BLaER1 (cell line): Measurements from ENCODE around the gene GSX2.
"Not testable (repeated sequence)": the region's sequence is repeated elsewhere in the genome, so short reads cannot be mapped to it uniquely, and the experiment has no call there.

Source experiments
- H3K27ac ChIP-seq: shearing (Covaris generic); formaldehyde crosslinking; 2 replicates; pipeline ENCODE4 v1.8.1; 2022
- H3K27me3 ChIP-seq: shearing (Covaris generic); formaldehyde crosslinking; 2 replicates; pipeline ENCODE4 v1.8.1; 2022
- H3K36me3 ChIP-seq: shearing (Covaris generic); formaldehyde crosslinking; 2 replicates; pipeline ENCODE4 v1.8.1; 2022
- H3K4me1 ChIP-seq: shearing (Covaris generic); formaldehyde crosslinking; 2 replicates; pipeline ENCODE4 v1.8.1; 2022
- H3K4me2 ChIP-seq: shearing (Covaris generic); formaldehyde crosslinking; 2 replicates; pipeline ENCODE4 v1.8.1; 2022
- H3K4me3 ChIP-seq: shearing (Covaris generic); formaldehyde crosslinking; 2 replicates; pipeline ENCODE4 v1.8.1; 2022
- H3K9ac ChIP-seq: shearing (Covaris generic); formaldehyde crosslinking; 2 replicates; pipeline ENCODE4 v1.8.1; 2022
- H3K9me3 ChIP-seq: shearing (Covaris generic); formaldehyde crosslinking; 2 replicates; pipeline ENCODE4 v1.8.1; 2022
- H4K20me1 ChIP-seq: shearing (Covaris generic); formaldehyde crosslinking; 2 replicates; pipeline ENCODE4 v1.8.1; 2022
- Cebpa-rat ChIP-seq: shearing (Covaris generic); IDR thresholded peaks from 2 replicates; pipeline ENCODE4 v1.8.1; 2022

GSX2 gene

DNA sequence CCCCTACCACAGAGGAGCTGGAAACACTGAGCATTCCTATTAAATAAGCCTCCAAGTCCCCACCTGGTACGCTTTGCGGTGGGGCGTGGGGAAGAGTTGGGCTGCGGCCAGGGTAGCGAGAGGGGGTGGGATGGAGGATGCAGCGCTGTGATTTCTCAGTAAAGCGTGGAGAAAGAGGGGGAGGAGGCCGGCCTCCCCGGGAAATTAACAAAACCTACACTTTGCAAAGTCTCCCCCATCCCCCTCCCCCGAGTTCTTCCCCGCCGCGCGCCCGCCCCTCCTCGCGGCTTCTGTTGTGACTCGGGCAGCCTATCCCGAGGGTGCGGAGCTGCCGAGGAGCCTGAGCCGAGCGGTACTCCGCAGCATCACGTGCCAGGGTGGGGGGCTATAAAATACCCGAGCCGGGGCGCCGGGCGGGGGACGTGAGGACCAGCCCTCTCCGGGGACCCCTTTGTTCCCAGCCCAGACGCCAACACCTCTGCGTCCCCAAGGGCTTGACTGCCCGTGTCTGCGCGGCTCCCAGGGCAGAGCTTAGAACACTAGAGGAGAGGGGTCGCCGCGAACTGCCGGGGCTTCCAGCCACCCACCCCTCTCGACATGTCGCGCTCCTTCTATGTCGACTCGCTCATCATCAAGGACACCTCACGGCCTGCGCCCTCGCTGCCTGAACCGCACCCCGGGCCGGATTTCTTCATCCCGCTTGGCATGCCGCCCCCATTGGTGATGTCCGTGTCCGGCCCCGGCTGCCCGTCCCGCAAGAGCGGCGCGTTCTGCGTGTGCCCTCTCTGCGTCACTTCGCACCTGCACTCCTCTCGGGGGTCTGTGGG lies at the start of gene GSX2:
GSX2 (plus strand) TSS at position 416 of the 827 bp plus-strand sequence; CDS start at position 598, 182 bp downstream.
- peaks cover 22% of the 10 kb centered on the region for H3K4me1 ChIP-seq
- H3K9ac ChIP-seq = no peak within 1 kb of the TSS
- H3K4me2 ChIP-seq = peak within 1 kb of the TSS; percentile 90

DNA sequence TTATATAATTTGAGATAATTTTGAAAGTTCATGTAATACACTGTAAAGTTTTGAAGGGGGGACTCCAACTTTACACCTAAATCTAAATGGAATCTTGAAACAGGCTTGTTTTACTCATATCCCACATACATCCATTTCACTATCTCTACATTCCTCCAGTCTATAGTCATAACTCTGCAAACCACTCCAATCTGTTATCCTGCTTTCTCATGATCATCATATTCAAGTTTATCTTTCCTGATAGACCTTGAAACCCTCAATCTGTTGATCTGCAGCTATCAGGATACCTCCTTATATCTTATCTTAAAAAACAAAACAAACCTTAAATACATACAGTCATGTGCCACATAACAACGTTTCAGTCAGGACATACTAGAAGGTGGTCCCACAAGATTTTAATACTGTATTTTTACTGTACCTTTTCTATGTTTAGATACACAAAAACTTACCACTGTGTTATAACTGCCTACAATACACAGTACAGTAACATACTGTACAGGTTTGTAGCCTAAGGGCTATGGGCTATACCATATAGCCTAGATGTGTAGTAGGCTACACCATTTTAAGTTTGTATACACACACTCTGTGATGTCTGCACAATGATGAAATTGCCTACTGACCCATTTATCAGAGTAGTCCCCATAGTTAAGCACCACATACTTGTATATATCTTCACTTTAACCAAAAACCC lies 49.6 kb upstream of the GSX2 start:
- H3K27me3 ChIP-seq = no peaks in the 10 kb centered on the region
- no peak overlapping the region for H3K4me2 ChIP-seq
- no peak overlapping the region for H3K4me3 ChIP-seq
- H3K9ac ChIP-seq = no peak overlapping the region
- no peaks in the 10 kb centered on the region for H3K4me1 ChIP-seq
- H3K9me3 ChIP-seq = peaks cover 12% of the 10 kb centered on the region
- TF ChIP-seq Cebpa-rat = no peak
- H4K20me1 ChIP-seq = peaks cover 61% of the 10 kb centered on the region
- H3K36me3 ChIP-seq = peaks cover 34% of the 10 kb centered on the region
- H3K27ac ChIP-seq = no peak overlapping the region

More for the DNA sequence above, at the start of gene GSX2:
- H3K4me3 ChIP-seq = peak within 1 kb of the TSS; percentile 60
- TF ChIP-seq Cebpa-rat = no peak
- peaks cover 36% of the 10 kb centered on the region for H4K20me1 ChIP-seq
- peaks cover 28% of the 10 kb centered on the region for H3K9me3 ChIP-seq
- H3K27ac ChIP-seq = no peak within 1 kb of the TSS
- H3K27me3 ChIP-seq = peaks cover 100% of the 10 kb centered on the region
- H3K36me3 ChIP-seq = no peaks in the 10 kb centered on the region

DNA sequence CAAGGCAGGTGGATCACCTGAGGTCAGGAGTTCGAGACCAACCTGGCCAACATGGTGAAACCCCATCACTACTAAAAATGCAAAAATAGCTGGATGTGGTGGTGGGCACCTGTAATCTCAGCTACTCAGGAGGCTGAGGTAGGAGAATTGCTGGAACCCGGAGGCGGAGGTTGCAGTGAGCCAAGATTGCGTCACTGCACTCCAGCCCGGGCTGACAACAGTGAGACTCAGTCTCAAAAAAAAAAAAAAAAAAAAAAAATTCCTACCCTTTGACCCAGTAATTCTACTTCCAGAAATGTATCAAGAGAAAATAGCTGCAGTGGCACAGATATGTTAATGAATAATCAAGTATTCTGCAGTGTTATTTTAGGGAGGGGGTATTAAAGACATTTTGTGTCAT lies 46.6 kb upstream of the GSX2 start:
- not testable (repeated sequence) for H3K4me2 ChIP-seq, H3K27ac ChIP-seq, H3K27me3 ChIP-seq, H3K9me3 ChIP-seq, H3K9ac ChIP-seq, H3K4me3 ChIP-seq
- Histone ChIP-seq H3K4me1 (peaks cover 22% of the 10 kb centered on the region), H4K20me1 (peaks cover 91% of the 10 kb centered on the region), H3K36me3 (peaks cover 29% of the 10 kb centered on the region)

DNA sequence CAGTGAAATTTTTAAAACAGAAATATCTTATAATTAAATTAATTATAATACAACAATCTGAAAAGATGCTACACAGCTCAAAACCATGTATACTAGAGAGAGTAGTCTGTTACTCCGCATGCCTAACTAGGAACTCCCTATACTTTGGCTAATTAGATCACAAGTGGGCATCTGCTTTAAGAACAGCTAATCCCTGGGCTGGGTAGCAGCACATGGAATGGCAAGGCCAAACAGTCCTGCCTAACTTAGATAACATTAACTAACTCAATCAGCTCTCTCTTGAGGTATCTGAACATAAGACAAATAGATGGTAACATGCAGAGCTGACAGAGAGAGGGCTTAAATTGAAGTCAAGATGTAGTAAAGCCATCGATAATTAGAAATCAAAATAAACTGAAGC lies 45.5 kb upstream of the GSX2 start:
- no peaks in the 10 kb centered on the region for H3K27me3 ChIP-seq
- H3K27ac ChIP-seq = no peak overlapping the region
- no peak overlapping the region for H3K4me2 ChIP-seq
- TF ChIP-seq Cebpa-rat = no peak
- peaks cover 100% of the 10 kb centered on the region for H4K20me1 ChIP-seq
- H3K4me3 ChIP-seq = no peak overlapping the region
- no peaks in the 10 kb centered on the region for H3K9me3 ChIP-seq
- H3K9ac ChIP-seq = no peak overlapping the region
- peaks cover 34% of the 10 kb centered on the region for H3K4me1 ChIP-seq
- H3K36me3 ChIP-seq = peaks cover 20% of the 10 kb centered on the region; the same call in 1 of the 2 replicates

DNA sequence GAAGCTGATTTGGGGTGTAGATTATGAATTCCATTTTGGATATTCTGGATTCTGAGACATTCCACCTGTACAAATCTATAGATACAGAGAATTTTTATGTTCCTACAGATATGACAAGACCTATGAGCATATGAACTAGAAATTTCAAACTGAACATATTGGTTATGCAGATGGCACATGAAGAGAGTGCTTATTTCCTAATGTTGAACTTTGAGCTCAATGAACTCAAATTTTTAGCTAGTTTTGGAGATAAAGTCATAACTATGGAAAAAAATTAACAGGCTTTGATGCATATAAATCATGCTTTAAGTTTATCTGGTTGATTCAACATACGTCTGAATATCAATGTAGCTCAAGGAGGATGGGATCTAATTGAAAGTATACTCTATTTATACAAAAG lies 44.5 kb upstream of the GSX2 start:
- TF ChIP-seq Cebpa-rat = no peak
- peaks cover 39% of the 10 kb centered on the region for H3K4me1 ChIP-seq
- no peak overlapping the region for H3K9ac ChIP-seq
- no peak overlapping the region for H3K4me3 ChIP-seq
- H3K4me2 ChIP-seq = no peak overlapping the region
- H3K36me3 ChIP-seq = peaks cover 17% of the 10 kb centered on the region; the same call in 1 of the 2 replicates
- no peaks in the 10 kb centered on the region for H3K27me3 ChIP-seq
- no peaks in the 10 kb centered on the region for H3K9me3 ChIP-seq
- peaks cover 100% of the 10 kb centered on the region for H4K20me1 ChIP-seq
- no peak overlapping the region for H3K27ac ChIP-seq

DNA sequence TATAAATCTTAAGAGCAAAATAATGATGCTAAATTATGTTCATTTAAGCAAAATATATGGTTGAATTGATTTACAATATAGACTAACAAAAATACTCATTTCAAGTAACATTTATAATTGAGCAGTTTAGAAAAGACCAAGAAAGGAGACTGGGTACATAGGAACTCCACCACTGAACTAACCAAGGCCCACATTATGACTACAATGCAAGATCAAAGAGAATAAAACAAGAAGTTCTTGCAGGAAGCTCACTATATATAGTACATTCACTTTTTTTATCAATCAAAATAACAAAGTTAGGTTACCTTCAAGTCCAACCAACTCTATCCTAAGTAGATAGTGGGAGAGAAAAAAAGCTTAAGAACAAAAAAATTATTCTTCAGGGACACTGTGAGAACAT lies 43.6 kb upstream of the GSX2 start:
- Histone ChIP-seq H3K9ac (no peak overlapping the region), H3K4me1 (peaks cover 47% of the 10 kb centered on the region), H3K27ac (no peak overlapping the region), H4K20me1 (peaks cover 100% of the 10 kb centered on the region), H3K36me3 (peaks cover 17% of the 10 kb centered on the region; the same call in 1 of the 2 replicates), H3K9me3 (no peaks in the 10 kb centered on the region), H3K4me2 (peak overlapping the region; percentile 17), H3K4me3 (no peak overlapping the region), H3K27me3 (no peaks in the 10 kb centered on the region)
- TF ChIP-seq Cebpa-rat = no peak

DNA sequence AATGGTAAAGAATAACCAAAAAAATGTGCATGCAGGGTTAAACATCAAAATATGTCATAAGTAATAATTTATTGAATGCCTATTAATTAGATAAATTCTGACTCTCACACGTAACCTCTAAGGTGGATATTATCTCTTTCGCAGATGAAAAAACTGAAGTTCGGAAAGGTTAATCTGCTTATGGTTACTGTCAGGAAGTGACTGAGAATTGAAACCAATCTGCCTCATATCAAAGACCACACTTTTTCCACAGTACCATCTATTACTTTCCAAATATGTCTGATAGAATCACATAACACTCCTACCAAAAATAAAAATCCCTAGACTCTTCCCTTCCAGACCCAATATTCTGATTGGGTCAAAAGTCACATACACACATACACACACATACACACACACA lies 41.8 kb upstream of the GSX2 start:
- Histone ChIP-seq H3K27me3 (no peaks in the 10 kb centered on the region), H3K4me1 (peaks cover 63% of the 10 kb centered on the region), H4K20me1 (peaks cover 100% of the 10 kb centered on the region), H3K4me2 (peak overlapping the region; percentile 17), H3K27ac (no peak overlapping the region), H3K36me3 (peaks cover 16% of the 10 kb centered on the region; the same call in 1 of the 2 replicates), H3K9me3 (no peaks in the 10 kb centered on the region), H3K4me3 (no peak overlapping the region), H3K9ac (no peak overlapping the region)
- no peak for TF ChIP-seq Cebpa-rat

DNA sequence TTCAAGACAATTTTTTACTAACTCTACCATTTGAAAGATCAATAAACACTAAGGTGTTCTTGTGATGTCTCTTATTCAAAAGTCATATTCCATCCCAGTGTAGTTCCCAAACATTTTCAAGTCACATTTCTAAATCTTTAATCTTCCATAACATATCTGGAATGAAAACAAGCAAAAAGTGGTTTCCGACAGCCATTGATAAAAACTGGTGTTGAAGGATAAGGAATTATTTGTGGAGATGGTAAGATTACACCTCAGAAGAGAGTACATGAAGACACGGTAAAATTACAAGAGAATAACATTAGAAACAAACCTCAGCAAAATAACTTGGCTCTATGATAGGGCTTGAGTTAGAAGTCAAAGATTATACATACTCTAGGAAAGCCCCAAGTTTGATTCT lies 39.8 kb upstream of the GSX2 start:
- Histone ChIP-seq H4K20me1 (peaks cover 87% of the 10 kb centered on the region), H3K9me3 (no peaks in the 10 kb centered on the region), H3K4me2 (no peak overlapping the region), H3K4me3 (no peak overlapping the region), H3K27ac (no peak overlapping the region), H3K27me3 (no peaks in the 10 kb centered on the region), H3K36me3 (peaks cover 3% of the 10 kb centered on the region; the same call in 1 of the 2 replicates), H3K9ac (no peak overlapping the region), H3K4me1 (peaks cover 66% of the 10 kb centered on the region)
- TF ChIP-seq Cebpa-rat = no peak

DNA sequence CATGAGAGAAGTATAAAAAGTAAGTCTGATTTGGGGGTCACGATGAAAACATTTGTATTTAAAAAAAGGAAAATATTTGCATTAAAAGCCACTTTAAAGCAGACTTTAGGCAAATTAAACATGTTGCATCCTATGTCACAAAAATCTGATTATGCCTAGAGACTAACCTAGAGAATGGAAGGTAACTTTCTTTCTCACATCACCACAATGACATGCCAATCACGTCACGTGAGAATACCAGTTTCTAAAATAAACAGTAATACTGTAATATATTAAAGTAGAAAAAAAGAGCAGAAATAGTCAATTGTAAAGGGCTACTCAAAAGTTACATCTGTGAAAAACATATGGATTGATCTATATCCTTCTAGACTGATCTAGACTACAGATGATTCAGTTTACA lies 38.9 kb upstream of the GSX2 start:
- Histone ChIP-seq H3K4me2 (peak overlapping the region; percentile 80), H4K20me1 (peaks cover 78% of the 10 kb centered on the region), H3K27ac (no peak overlapping the region), H3K36me3 (no peaks in the 10 kb centered on the region), H3K27me3 (no peaks in the 10 kb centered on the region), H3K4me1 (peaks cover 76% of the 10 kb centered on the region), H3K9me3 (no peaks in the 10 kb centered on the region), H3K9ac (no peak overlapping the region), H3K4me3 (no peak overlapping the region)
- no peak for TF ChIP-seq Cebpa-rat

DNA sequence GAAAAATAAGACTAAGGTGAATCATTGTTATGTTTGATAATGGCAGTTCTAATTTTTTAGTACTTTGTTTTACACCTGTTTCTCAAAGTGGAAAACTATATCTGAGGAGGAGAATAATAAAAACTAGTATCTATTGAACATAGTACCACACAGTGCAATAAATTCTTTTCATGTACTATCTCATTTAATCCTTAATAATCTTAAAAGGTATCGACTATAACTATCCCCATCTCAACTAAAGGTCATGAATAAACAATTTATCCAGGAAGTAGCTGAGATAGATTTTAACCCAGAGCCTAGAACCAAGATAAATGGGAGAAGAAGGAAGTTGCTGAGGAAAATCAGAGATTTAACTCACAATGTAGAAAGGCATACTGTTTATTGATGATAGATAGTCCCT lies 38.1 kb upstream of the GSX2 start:
- Histone ChIP-seq H4K20me1 (peaks cover 69% of the 10 kb centered on the region), H3K9ac (no peak overlapping the region), H3K4me1 (peaks cover 69% of the 10 kb centered on the region), H3K27ac (no peak overlapping the region), H3K4me3 (peak overlapping the region; percentile 86), H3K27me3 (no peaks in the 10 kb centered on the region), H3K9me3 (no peaks in the 10 kb centered on the region), H3K36me3 (no peaks in the 10 kb centered on the region), H3K4me2 (peak overlapping the region; percentile 80)
- TF ChIP-seq Cebpa-rat = no peak
